GM19099 (cell line): ENCODE data around the gene OPN3.

Experiments used
- POLR2A ChIP-seq: IDR thresholded peaks from 3 replicates; pipeline ENCODE4 v1.6.1; 2011; ENCODE audit warnings: low read depth; ENCODE audit not compliant: insufficient read length; ENCODE audit errors: extremely low read depth

The OPN3 gene

GRCh38 chr1:241640149-241640866 lies at the start of gene OPN3, which contains the start of gene CHML:
OPN3 (minus strand) TSS chr1:241640369; CDS start chr1:241640254, 115 bp downstream.
CHML (minus strand) TSS chr1:241640369; CDS start chr1:241635766, 4,603 bp downstream.
- TF ChIP-seq POLR2A, result peak; percentile 93

- no peak for TF ChIP-seq POLR2A
Observed at GRCh38 chr1:241688940-241689368, 48.8 kb upstream of the OPN3 start.

- TF ChIP-seq POLR2A, result no peak
Observed at GRCh38 chr1:241684108-241684507, 43.9 kb upstream of the OPN3 start.

- TF ChIP-seq POLR2A, result no peak
Observed at GRCh38 chr1:241682921-241683320, 42.8 kb upstream of the OPN3 start.

- no peak for TF ChIP-seq POLR2A
Observed at GRCh38 chr1:241679961-241680360, 39.8 kb upstream of the OPN3 start.

GRCh38 chr1:241679404-241679803 lies 39.2 kb upstream of the OPN3 start:
- TF ChIP-seq POLR2A, result no peak

- no peak for TF ChIP-seq POLR2A
Observed at GRCh38 chr1:241678536-241678935, 38.4 kb upstream of the OPN3 start.

GRCh38 chr1:241677201-241677600 lies 37.0 kb upstream of the OPN3 start:
- TF ChIP-seq POLR2A, result no peak

- no peak for TF ChIP-seq POLR2A
Observed at GRCh38 chr1:241675983-241676382, 35.8 kb upstream of the OPN3 start.

- TF ChIP-seq POLR2A, result no peak
Observed at GRCh38 chr1:241674805-241675384, 34.7 kb upstream of the OPN3 start.

- TF ChIP-seq POLR2A, result no peak
Observed at GRCh38 chr1:241672301-241672700, 32.1 kb upstream of the OPN3 start.

GRCh38 chr1:241666419-241666818 lies 26.2 kb upstream of the OPN3 start:
- TF ChIP-seq POLR2A, result no peak

- no peak for TF ChIP-seq POLR2A
Observed at GRCh38 chr1:241660424-241660972, 20.3 kb upstream of the OPN3 start.

GRCh38 chr1:241658081-241658793 lies 18.1 kb upstream of the OPN3 start:
- no peak for TF ChIP-seq POLR2A

GRCh38 chr1:241654641-241655040 lies 14.5 kb upstream of the OPN3 start:
- no peak for TF ChIP-seq POLR2A
